HepG2 (cell line): ENCODE results near the gene GPBP1.

ENCODE experiments used
- HOXA7 ChIP-seq: sonication (generic); formaldehyde crosslinking; IDR thresholded peaks from 2 replicates; pipeline ENCODE4 v1.8.1; 2022; ENCODE audit warnings: mild to moderate bottlenecking, missing genetic modification reagents, moderate library complexity
- POLR2A ChIP-seq, 2 experiments: IDR thresholded peaks; 2 replicates each; pipeline ENCODE4 v1.6.1; 2011; ENCODE audit warnings: low read depth in 2 of 2, low read length in 2 of 2, mild to moderate bottlenecking in 1 of 2, moderate library complexity in 1 of 2; ENCODE audit not compliant: insufficient read depth in 1 of 2
- SP1 ChIP-seq, 2 experiments: fragments of 450-650 bp in 1 of 2; sonication (generic) in 1 of 2; formaldehyde crosslinking in 1 of 2; IDR thresholded peaks; 2 replicates each; pipeline versions ENCODE4 v1.4.0 to v1.6.1; 2016 to 2020; ENCODE audit warnings: missing genetic modification reagents in 1 of 2
- TCF12 ChIP-seq, 2 experiments: fragments of 450-650 bp in 1 of 2; sonication (generic) in 1 of 2; formaldehyde crosslinking in 1 of 2; IDR thresholded peaks; 2 replicates each; pipeline versions ENCODE4 v1.6.1 to v1.8.0; 2017 to 2022; ENCODE audit warnings: antibody characterized with exemption in 1 of 2, mild to moderate bottlenecking in 1 of 2, missing genetic modification reagents in 1 of 2, moderate library complexity in 1 of 2
- YY1 ChIP-seq: IDR thresholded peaks from 2 replicates; pipeline ENCODE4 v1.6.1; 2011; ENCODE audit warnings: low read length, low read depth, moderate library complexity, mild to moderate bottlenecking; ENCODE audit not compliant: insufficient read depth, insufficient replicate concordance
- ZC3H13 ChIP-seq: sonication (generic); formaldehyde crosslinking; IDR thresholded peaks from 2 replicates; pipeline ENCODE4 v1.8.1; 2023; ENCODE audit warnings: mild to moderate bottlenecking, missing genetic modification reagents, moderate library complexity
- ZNF644 ChIP-seq: IDR thresholded peaks from 2 replicates; pipeline ENCODE4 v1.6.1; 2016; ENCODE audit warnings: low read depth
- ZZZ3 ChIP-seq: sonication (generic); formaldehyde crosslinking; IDR thresholded peaks from 2 replicates; pipeline ENCODE4 v1.4.0; 2020; ENCODE audit warnings: missing genetic modification reagents, mild to moderate bottlenecking, borderline replicate concordance
- TF ChIP-seq, protein P1 (sequence below): sonication (generic); formaldehyde crosslinking; IDR thresholded peaks from 2 replicates; pipeline ENCODE4 v1.4.0; 2020; ENCODE audit warnings: missing genetic modification reagents
- TF ChIP-seq, protein P2 (sequence below): sonication (generic); formaldehyde crosslinking; IDR thresholded peaks from 2 replicates; pipeline ENCODE4 v1.5.0; 2020; ENCODE audit warnings: mild to moderate bottlenecking, missing genetic modification reagents, moderate library complexity

DNA sequence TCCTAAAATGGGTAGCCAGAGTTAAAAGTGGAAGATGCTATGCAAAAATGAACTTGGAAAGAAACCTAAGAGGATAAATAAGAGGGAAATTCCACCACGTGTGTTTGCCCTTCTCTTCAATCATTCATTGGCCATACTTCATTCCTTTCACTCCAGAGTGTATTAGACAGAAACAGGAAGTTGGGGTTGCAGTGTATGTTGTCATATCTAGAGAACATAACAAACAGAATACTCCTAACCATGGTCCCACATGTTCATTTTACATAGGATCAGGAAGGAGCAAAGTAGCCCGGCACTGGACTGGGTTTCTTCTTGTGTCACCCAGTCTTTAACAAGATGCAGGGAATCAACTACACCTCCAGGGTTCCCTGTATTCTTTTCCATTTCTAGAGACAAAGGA is 7.6 kb upstream of the GPBP1 start:
- TF ChIP-seq, protein P1, sequence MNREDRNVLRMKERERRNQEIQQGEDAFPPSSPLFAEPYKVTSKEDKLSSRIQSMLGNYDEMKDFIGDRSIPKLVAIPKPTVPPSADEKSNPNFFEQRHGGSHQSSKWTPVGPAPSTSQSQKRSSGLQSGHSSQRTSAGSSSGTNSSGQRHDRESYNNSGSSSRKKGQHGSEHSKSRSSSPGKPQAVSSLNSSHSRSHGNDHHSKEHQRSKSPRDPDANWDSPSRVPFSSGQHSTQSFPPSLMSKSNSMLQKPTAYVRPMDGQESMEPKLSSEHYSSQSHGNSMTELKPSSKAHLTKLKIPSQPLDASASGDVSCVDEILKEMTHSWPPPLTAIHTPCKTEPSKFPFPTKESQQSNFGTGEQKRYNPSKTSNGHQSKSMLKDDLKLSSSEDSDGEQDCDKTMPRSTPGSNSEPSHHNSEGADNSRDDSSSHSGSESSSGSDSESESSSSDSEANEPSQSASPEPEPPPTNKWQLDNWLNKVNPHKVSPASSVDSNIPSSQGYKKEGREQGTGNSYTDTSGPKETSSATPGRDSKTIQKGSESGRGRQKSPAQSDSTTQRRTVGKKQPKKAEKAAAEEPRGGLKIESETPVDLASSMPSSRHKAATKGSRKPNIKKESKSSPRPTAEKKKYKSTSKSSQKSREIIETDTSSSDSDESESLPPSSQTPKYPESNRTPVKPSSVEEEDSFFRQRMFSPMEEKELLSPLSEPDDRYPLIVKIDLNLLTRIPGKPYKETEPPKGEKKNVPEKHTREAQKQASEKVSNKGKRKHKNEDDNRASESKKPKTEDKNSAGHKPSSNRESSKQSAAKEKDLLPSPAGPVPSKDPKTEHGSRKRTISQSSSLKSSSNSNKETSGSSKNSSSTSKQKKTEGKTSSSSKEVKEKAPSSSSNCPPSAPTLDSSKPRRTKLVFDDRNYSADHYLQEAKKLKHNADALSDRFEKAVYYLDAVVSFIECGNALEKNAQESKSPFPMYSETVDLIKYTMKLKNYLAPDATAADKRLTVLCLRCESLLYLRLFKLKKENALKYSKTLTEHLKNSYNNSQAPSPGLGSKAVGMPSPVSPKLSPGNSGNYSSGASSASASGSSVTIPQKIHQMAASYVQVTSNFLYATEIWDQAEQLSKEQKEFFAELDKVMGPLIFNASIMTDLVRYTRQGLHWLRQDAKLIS (CRISPR knock-in tag), result no peak
- TF ChIP-seq ZNF644 (CRISPR knock-in tag), result no peak
- no peak for TF ChIP-seq TCF12 (IDR thresholded peaks at IDR 0.05)
- TF ChIP-seq TCF12 (CRISPR knock-in tag; IDR thresholded peaks at IDR 0.05), result no peak
- TF ChIP-seq, protein P2, sequence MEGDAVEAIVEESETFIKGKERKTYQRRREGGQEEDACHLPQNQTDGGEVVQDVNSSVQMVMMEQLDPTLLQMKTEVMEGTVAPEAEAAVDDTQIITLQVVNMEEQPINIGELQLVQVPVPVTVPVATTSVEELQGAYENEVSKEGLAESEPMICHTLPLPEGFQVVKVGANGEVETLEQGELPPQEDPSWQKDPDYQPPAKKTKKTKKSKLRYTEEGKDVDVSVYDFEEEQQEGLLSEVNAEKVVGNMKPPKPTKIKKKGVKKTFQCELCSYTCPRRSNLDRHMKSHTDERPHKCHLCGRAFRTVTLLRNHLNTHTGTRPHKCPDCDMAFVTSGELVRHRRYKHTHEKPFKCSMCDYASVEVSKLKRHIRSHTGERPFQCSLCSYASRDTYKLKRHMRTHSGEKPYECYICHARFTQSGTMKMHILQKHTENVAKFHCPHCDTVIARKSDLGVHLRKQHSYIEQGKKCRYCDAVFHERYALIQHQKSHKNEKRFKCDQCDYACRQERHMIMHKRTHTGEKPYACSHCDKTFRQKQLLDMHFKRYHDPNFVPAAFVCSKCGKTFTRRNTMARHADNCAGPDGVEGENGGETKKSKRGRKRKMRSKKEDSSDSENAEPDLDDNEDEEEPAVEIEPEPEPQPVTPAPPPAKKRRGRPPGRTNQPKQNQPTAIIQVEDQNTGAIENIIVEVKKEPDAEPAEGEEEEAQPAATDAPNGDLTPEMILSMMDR (CRISPR knock-in tag), result no peak
- no peak for TF ChIP-seq HOXA7 (CRISPR knock-in tag)
- no peak for TF ChIP-seq ZC3H13 (CRISPR knock-in tag)
- no peak for TF ChIP-seq POLR2A (IDR thresholded peaks at IDR 0.05; ENCODE audit: insufficient read depth in 1 of 2, low read depth in 2 of 2, low read length in 2 of 2)
- TF ChIP-seq ZZZ3 (CRISPR knock-in tag), result no peak
- no peak for TF ChIP-seq YY1
- TF ChIP-seq SP1 (IDR thresholded peaks at IDR 0.05), result no peak
- no peak for TF ChIP-seq SP1 (CRISPR knock-in tag; IDR thresholded peaks at IDR 0.05)
